Measurements from ENCODE around the gene ZNF200.

DNA sequence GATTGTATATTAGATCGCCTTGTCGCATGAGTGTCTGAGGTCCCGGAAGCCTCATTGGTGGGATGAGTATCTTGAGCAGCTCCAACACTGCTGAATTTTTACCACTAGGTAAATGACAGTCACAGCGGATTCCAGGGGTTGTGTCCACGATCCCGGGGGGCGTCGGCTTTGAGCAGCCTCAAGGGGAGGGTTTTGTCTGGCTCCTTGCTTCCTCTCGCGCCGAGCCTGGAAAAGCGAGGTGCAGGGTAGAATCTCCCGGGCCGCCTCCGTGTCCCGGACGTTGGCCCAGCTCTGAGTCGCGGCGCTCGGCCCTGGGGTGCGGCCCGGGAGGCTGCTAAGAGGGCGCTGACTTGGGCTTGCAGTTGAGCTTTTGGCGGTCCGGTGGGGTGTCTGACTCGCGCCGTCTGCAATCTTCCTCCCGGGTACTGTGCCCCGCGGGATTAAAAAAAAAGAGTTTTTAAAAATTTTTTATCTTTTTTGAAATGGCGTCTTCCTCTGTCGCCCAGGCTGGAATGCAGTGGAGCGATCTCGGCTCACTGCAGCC is 42.4 kb downstream of the ZNF200 start:
- TF ChIP-seq NFATC3 (CRISPR knock-in tag; IDR thresholded peaks at IDR 0.05) (no peak), TARDBP (CRISPR knock-in tag; IDR thresholded peaks at IDR 0.05) (no peak), ELF4 (CRISPR knock-in tag; IDR thresholded peaks at IDR 0.05; ENCODE audit: borderline replicate concordance) (no peak), NFE2L1 (CRISPR knock-in tag; IDR thresholded peaks at IDR 0.05; ENCODE audit: borderline replicate concordance) (no peak), ZNF3 (CRISPR knock-in tag; IDR thresholded peaks at IDR 0.05) (no peak), RFX5 (IDR thresholded peaks at IDR 0.05; ENCODE audit: low read depth, low read length) (no peak), TP53 (CRISPR knock-in tag; conservative IDR thresholded peaks at IDR 0.05) (no peak), POLR2A (IDR thresholded peaks at IDR 0.05; ENCODE audit: insufficient read depth in 1 of 2, low read depth in 2 of 2, low read length in 2 of 2) (no peak), YY1 (IDR thresholded peaks at IDR 0.05; ENCODE audit: insufficient read depth, insufficient replicate concordance, low read depth, low read length) (no peak)
- TF ChIP-seq, protein P1, sequence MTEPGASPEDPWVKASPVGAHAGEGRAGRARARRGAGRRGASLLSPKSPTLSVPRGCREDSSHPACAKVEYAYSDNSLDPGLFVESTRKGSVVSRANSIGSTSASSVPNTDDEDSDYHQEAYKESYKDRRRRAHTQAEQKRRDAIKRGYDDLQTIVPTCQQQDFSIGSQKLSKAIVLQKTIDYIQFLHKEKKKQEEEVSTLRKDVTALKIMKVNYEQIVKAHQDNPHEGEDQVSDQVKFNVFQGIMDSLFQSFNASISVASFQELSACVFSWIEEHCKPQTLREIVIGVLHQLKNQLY (CRISPR knock-in tag; IDR thresholded peaks at IDR 0.05), result no peak
- TF ChIP-seq, protein P2, sequence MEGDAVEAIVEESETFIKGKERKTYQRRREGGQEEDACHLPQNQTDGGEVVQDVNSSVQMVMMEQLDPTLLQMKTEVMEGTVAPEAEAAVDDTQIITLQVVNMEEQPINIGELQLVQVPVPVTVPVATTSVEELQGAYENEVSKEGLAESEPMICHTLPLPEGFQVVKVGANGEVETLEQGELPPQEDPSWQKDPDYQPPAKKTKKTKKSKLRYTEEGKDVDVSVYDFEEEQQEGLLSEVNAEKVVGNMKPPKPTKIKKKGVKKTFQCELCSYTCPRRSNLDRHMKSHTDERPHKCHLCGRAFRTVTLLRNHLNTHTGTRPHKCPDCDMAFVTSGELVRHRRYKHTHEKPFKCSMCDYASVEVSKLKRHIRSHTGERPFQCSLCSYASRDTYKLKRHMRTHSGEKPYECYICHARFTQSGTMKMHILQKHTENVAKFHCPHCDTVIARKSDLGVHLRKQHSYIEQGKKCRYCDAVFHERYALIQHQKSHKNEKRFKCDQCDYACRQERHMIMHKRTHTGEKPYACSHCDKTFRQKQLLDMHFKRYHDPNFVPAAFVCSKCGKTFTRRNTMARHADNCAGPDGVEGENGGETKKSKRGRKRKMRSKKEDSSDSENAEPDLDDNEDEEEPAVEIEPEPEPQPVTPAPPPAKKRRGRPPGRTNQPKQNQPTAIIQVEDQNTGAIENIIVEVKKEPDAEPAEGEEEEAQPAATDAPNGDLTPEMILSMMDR (CRISPR knock-in tag; IDR thresholded peaks at IDR 0.05), result no peak
- TF ChIP-seq, protein P3, sequence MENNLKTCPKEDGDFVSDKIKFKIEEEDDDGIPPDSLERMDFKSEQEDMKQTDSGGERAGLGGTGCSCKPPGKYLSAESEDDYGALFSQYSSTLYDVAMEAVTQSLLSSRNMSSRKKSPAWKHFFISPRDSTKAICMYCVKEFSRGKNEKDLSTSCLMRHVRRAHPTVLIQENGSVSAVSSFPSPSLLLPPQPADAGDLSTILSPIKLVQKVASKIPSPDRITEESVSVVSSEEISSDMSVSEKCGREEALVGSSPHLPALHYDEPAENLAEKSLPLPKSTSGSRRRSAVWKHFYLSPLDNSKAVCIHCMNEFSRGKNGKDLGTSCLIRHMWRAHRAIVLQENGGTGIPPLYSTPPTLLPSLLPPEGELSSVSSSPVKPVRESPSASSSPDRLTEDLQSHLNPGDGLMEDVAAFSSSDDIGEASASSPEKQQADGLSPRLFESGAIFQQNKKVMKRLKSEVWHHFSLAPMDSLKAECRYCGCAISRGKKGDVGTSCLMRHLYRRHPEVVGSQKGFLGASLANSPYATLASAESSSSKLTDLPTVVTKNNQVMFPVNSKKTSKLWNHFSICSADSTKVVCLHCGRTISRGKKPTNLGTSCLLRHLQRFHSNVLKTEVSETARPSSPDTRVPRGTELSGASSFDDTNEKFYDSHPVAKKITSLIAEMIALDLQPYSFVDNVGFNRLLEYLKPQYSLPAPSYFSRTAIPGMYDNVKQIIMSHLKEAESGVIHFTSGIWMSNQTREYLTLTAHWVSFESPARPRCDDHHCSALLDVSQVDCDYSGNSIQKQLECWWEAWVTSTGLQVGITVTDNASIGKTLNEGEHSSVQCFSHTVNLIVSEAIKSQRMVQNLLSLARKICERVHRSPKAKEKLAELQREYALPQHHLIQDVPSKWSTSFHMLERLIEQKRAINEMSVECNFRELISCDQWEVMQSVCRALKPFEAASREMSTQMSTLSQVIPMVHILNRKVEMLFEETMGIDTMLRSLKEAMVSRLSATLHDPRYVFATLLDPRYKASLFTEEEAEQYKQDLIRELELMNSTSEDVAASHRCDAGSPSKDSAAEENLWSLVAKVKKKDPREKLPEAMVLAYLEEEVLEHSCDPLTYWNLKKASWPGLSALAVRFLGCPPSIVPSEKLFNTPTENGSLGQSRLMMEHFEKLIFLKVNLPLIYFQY (CRISPR knock-in tag; IDR thresholded peaks at IDR 0.05; ENCODE audit: borderline replicate concordance), result no peak

Data from HepG2 (cell line).